GM18951 (cell line): ENCODE results near the gene SP6.

Experiments used
- POLR2A ChIP-seq: IDR thresholded peaks from 4 replicates; pipeline ENCODE4 v1.6.1; 2011; ENCODE audit warnings: mild to moderate bottlenecking; ENCODE audit not compliant: insufficient read length, insufficient read depth; ENCODE audit errors: extremely low read depth
- in situ Hi-C: fragments of 300-500 bp; cut with MboI; formaldehyde crosslinking; loops from one replicate; pipeline ENCODE4 v1.12.0; 2022; ENCODE audit warnings: low sequenced_read_pairs, mixed read lengths, inconsistent platforms; ENCODE audit not compliant: unreplicated experiment

SP6 gene

DNA sequence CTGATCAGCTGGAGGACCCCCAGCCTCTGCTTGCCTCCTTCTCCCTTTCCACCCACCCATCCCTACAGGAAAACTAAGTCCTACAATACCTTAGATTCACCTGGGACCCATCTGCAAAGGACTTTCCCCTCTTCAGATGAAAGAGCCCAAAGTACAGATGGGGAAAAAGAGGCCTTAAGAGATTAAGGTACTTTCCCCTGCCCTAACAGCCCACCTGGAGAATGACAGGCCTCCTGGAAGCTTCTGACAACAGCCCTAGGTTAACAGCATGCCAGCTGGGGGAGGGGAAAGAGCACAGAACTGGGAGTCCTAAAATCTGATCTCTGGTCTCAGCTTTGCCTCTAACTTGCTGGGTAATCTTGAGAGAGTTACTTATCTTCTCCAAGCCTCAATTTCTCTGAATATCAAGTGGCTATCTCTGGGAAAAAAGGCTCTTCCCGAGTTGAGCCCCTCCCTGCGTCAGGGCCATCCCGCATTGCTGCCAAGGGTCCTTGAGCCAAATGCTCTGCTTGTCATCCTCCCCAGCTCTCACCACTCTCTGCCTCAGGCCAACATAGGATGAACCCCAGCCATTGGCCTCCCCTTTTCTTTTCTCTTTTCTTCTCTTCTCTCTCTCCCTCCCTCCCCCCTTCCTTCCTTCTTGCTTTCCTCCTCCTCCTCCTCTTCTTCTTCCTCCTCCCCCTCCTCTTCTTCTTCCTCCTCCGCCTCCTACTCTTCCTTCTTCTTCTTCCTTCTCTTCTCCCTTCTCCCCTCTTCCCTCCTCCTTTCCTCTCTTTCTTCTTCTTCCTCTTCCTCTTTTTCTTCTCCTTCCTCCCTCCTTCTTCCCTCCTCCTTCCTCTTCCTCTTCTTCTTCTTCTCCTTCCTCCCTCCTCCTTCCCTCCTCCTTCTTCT lies 22.5 kb upstream of the SP6 start:
- in situ Hi-C loops, result no loop called here
- TF ChIP-seq POLR2A, result no peak

DNA sequence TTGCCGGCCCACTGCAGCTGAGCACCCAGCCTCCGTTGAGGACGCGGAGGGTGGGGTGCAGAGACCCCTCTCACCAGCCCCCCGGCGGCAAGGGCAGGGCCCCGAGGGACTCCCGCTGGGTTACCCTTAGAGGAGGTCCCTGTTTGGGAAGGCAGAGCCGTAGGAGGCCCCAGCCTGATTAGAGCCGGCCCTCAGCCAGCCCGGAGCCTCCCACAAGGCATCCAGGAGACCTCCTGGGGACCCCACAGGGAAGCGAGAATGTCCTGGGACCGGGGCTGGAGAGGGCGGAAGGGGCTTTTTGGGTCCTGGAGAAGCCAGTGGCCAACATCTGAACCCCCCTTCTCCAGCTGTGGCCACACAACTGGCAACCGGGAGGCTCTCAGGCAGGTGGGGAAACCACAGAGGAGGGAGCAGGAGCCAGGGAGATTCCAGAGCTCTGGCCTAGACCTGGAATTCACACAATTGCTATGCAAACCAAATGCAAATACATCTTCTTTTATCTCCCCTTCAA lies 21.7 kb upstream of the SP6 start:
- TF ChIP-seq POLR2A, result no peak
- in situ Hi-C loops, result no loop called here

DNA sequence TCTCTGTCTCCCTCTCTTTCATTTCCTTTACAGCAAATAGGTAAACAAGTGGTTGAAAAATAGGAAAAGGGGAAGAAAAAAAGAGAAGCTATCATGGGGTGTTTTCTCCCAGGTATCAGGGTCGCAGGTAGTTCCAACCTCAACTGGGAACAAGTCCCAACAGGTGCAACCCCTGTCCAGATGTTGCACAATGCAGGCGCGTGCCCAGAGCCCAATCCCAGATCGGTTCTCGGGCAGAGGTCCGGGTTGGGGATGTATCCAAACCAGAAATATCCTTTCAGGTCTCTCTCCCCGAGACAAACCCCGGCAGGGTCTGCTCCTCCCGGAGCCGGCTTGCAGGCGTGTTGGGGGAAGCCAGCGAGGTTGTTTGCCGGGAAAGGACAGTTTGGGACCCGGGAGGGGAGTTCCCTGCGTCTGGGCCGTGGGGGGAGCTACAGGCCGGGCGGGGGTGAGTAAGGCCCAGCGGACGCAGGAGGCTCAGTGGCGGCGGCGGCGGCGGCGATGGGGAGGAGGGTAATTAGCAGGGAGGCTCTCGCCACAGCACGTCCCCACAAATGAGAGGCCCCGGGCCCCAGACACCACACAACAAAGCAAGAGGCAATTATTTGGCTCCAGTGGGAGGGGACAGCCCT lies 21.2 kb upstream of the SP6 start:
- no peak for TF ChIP-seq POLR2A

DNA sequence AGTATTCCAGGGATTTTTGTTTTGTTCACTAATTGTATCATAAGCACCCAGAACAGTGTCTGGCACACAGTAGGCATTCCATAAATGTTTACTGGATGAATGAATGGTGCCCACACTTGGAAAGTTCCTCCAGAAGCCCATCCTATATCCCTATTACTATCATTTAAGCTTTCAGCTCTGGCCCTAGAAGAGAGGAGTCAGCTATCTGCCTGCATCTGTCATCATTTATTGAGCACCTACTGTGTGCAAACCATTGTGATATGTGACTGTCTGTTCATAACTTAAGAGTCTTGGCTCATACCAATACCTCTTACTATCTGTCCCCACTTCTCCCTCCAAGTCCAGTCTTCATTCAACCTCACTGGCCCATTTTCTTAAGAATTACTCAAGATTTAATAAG lies 20.1 kb upstream of the SP6 start:
- no peak for TF ChIP-seq POLR2A
- in situ Hi-C loops, result no loop called here

More for the DNA sequence above, 21.2 kb upstream of the SP6 start:
- in situ Hi-C loops, result no loop called here

DNA sequence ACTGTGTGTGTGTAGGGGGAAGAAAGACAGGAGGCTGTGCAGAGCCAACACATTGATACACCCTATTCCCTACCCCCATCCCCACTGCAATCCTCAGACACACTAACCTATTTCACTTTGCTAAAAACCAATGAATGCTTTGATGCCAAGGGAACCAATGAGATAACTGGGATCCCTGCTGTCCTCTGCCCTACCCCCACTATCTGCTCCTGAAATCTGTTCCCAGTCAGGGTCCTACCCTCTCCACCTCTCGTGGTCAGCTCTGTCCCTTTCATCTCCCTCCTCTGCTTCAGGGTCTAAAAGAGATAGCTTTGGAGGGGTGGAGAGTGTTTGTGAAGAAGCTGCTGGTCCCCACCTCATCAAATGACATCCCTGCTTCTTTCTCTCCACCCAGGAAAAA lies 19.1 kb upstream of the SP6 start:
- no peak for TF ChIP-seq POLR2A
- in situ Hi-C loops, result no loop called here

DNA sequence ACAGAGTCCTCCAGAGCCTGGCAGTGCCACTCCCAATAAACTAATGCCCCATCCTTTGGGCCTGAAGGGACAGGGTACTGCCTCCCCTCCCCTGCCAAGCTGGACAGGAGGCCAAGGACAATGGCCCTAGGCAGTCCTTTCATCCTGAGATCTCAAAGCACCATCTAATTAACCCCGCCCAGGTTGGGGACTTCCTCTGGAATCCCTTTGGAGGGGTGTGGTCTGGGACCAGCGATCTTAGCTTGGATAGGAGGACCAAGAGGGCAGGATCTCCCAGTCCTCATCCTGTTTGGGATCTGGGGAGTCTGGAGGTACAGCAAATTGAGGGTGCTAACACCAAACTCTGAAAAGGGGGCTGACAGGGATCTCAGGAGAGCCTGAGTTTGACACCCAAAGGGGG lies 18.2 kb upstream of the SP6 start:
- in situ Hi-C loops, result no loop called here
- TF ChIP-seq POLR2A, result no peak

DNA sequence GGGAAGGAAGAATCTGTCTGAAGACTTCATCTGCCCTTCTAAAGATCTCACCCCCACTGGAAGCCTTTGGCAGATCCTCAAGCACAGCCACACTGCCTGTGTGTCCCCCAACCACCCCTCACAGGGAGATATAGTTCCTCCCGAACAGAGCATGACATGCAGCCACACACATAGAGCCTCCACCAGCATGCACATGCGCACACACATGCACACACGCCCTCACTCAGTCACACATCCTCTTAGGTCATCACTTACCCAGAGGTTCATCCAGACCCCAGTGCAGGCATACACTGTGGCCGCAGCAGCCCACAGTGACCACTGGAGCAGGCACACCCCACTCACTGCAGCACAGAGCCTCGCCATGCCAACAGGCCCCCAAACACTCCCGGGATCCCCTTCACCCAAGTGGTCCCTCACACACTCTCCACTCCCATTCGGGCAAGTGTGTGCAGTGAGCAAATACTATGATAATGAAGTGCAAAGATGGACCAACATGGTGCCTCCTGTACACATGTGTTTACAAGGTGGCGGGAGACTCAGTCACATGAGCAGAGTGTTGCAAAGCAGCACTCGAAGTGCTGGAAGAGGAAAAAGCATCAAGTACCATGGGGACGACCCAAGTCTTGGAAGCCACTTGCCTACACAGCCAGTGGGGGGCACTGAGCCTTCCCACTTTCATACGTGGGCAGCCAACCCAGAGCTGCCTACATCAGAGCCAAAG lies 17.0 kb upstream of the SP6 start:
- in situ Hi-C loops, result no loop called here
- no peak for TF ChIP-seq POLR2A

DNA sequence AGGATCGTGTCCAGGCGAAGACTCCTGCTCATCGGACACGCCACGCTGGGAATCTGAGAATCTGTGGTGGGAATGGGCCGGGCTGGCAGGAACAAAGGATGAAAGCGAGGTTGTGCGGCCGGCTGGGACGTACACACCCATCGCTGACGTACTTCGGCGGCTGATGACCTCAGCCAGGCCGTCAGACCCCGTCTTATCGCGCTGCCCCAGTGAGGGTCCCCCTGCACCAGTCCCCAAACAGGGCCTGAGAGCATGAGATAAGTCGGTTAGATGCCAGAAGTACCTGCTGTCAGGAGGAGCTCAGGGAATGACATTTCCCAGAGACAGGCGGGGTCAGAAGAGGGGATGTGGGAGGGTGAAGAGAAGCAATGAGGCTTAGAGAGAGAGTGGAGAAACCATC lies 16.0 kb upstream of the SP6 start:
- no peak for TF ChIP-seq POLR2A
- in situ Hi-C loops, result no loop called here

DNA sequence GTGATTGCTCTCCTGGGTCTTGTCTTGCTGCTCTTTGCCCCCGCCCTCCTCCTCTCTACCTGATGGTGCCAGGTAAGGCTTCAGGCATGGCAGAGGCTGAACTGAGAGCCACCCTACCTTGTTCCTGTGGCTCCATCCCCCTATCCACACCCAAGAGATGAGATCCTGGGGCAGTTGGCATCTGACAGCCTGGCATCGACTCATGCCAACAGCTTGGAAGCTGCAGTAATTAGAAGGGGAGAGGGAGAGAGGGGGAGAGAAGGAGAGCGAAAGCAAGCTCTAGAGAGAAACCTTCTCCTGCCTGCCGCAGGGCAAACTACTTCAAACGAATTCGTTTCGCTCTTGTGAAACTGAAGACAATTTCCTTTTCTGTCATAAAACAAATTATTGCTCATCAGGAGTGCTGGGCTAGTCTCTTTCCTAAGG lies 13.8 kb upstream of the SP6 start:
- TF ChIP-seq POLR2A, result no peak
- in situ Hi-C loops, result no loop called here

DNA sequence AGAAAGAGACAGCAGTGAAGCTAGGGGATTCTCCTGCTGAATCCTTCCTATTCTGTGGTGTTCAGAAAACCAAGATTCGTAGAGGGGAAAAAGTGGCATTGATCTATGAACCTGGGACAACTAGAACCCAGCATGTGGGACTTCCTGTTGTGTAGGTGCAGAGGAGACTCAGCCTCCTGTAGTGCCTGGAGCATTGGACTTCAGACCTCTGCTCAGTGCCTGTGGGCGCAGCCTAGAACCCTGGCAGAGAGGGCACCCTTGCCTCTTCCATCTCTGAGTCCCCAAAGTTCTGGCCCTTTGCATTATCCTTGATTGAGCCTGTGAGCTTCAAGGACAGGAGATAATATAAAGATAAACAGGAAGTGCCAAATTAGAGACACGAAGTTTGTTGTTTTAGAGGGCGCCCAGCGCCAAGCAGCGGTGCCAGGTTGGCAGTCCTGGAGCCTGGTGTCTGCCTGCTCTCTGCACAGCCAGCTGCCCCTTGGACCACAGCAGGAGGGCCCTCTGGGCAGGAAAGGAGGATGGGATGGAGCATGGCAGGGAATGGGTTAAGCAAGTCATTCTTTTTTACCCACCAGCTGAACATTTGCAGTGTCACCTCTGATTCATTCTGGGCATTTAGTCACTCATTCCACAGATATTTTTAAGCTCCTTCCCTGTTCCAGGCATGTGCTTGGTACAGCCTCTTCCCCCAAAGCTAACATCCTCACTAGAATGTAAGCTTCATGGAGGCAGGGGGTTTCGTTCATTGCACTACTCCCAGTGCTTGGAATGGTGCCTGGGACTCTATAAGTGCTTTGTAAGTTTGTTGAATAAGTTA lies 11.9 kb upstream of the SP6 start:
- in situ Hi-C loops, result no loop called here
- TF ChIP-seq POLR2A, result no peak

DNA sequence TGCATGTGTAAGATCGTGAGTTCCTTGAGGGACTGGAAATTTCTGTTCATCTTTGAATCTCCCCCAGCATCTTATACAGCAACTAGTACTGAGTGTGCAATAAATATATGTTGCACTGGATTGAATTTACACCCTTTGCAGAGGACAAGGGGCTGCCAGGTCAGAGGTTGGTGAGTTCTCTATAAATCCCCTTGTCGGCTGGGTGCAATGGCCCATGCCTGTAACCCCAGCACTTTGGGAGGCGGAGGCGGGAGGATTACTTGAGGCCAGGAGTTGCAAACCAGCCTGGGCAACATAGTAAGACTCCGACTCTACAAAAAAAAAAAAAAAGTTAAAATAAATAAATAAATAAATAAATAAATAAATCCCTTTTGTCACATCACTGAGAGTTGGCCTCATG lies 9.4 kb upstream of the SP6 start:
- no peak for TF ChIP-seq POLR2A
- in situ Hi-C loops, result no loop called here

DNA sequence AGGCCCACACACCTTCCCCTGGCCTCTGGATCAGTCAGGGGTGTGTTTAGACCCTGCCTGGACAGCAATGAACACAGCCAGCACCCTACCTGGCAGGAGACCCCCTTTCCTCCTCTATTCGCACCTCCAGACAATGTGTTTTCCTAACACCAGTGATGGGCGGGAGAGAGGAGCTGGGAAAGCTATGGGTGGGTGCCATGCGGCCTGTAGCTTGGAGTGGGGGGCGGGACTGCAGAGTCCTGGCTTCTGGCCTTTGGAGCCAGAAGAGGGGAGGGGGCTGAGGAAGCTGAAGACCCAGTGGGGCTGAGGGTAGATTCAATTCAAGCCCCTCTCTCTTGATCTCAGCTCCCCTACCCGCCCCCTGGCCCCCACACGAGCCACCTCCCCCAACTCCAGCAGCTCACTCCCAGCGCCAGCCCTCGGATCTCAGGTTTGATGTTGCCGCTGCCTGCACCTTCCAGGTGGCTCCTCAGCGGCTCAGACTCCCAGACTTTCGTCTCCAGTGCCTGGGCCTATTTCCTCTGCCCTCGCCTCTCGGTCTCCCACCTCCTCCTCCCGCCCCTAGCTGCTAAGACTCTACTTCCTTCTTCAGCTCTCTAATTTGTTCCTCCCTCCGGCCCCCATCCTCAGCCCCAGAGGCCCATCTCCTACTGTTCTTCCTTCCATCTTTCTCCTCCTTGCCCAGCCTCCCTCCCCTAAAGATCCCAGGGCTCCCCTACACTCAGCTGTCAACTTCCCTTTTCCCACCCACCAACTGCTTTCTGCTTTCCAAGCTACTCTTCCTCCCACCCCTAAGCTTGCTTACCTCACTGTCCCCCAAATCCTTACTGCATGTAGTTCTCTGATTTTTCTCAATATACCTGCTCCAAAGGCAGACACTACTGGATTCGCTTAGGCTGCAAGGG lies 6.8 kb upstream of the SP6 start:
- TF ChIP-seq POLR2A, result no peak
- in situ Hi-C loops, result no loop called here
